Chondrocyte (in vitro differentiated cells): Measurements from ENCODE around the gene DLL4. TPM values are rescaled to one million over a fixed set of nuclear protein-coding genes. Genes with fewer than 3 reads are reported as not detected.
"Not testable (repeated sequence)": the region's sequence is repeated elsewhere in the genome, so short reads cannot be mapped to it uniquely, and the experiment has no call there.

Source experiments
- DNase-seq: peaks from one replicate; pipeline ENCODE4 v3.0.0; 2021; ENCODE audit warnings: mixed read lengths, low spot score
- H3K27ac Mint-ChIP-seq: one replicate; pipeline ENCODE4 v1.8.0; 2021; ENCODE audit warnings: mild to moderate bottlenecking, moderate library complexity, mixed read lengths; ENCODE audit not compliant: unreplicated experiment
- H3K27me3 Mint-ChIP-seq: 2 replicates; pipeline ENCODE4 v1.8.0; 2021; ENCODE audit warnings: low read depth, mixed read lengths
- H3K36me3 Mint-ChIP-seq: 2 replicates; pipeline ENCODE4 v1.8.0; 2021; ENCODE audit warnings: low read depth, mixed read lengths
- H3K4me1 Mint-ChIP-seq: 2 replicates; pipeline ENCODE4 v1.8.0; 2021; ENCODE audit warnings: low read depth, mild to moderate bottlenecking, mixed read lengths
- H3K4me3 Mint-ChIP-seq: one replicate; pipeline ENCODE4 v1.8.0; 2021; ENCODE audit warnings: mild to moderate bottlenecking, moderate library complexity, mixed read lengths; ENCODE audit not compliant: unreplicated experiment
- H3K9me3 Mint-ChIP-seq: 2 replicates; pipeline ENCODE4 v1.8.0; 2021; ENCODE audit warnings: low read depth, mixed read lengths
- total RNA-seq: library from RNA; stranded (reverse); gene quantifications from 3 replicates; pipeline ENCODE4 v1.2.1, GENCODE V29; 2021
- TF ChIP-seq, protein P1 (sequence below): fragments of 200-600 bp; sonication (generic); IDR thresholded peaks from 2 replicates; pipeline ENCODE4 v1.5.0; 2021; ENCODE audit warnings: antibody characterized with exemption, mild to moderate bottlenecking, moderate library complexity

DLL4 gene
- total RNA-seq, 1 donor from 2014 or later, result 0.45 TPM

DNA sequence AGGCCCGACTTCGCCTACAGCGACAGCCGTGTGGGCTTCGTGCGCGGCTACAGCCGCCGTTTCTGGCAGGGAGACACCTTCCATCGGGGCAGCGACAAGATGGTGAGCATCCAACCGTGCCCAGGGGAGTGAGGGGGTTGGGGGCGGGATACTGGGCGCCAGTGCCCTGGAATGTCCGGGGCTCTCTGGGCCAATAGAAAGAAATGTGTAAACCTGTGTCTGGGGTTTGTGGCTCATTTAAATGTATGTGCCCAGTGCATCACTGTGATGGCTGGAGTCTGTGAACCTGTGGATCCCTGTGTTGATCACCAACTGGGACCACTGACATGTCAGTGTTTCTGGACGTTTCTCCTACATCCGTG lies 24.6 kb downstream of the DLL4 start:
- Mint-ChIP-seq H3K4me3 (peak overlapping the region; percentile 93), H3K4me1 (peaks cover 59% of the 10 kb centered on the region), H3K27me3 (no peaks in the 10 kb centered on the region), H3K36me3 (peaks cover 14% of the 10 kb centered on the region), H3K27ac (peak overlapping the region; percentile 97), H3K9me3 (no peaks in the 10 kb centered on the region)
- DNase-seq, result no peak
- TF ChIP-seq, protein P1, sequence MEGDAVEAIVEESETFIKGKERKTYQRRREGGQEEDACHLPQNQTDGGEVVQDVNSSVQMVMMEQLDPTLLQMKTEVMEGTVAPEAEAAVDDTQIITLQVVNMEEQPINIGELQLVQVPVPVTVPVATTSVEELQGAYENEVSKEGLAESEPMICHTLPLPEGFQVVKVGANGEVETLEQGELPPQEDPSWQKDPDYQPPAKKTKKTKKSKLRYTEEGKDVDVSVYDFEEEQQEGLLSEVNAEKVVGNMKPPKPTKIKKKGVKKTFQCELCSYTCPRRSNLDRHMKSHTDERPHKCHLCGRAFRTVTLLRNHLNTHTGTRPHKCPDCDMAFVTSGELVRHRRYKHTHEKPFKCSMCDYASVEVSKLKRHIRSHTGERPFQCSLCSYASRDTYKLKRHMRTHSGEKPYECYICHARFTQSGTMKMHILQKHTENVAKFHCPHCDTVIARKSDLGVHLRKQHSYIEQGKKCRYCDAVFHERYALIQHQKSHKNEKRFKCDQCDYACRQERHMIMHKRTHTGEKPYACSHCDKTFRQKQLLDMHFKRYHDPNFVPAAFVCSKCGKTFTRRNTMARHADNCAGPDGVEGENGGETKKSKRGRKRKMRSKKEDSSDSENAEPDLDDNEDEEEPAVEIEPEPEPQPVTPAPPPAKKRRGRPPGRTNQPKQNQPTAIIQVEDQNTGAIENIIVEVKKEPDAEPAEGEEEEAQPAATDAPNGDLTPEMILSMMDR, result no peak

DNA sequence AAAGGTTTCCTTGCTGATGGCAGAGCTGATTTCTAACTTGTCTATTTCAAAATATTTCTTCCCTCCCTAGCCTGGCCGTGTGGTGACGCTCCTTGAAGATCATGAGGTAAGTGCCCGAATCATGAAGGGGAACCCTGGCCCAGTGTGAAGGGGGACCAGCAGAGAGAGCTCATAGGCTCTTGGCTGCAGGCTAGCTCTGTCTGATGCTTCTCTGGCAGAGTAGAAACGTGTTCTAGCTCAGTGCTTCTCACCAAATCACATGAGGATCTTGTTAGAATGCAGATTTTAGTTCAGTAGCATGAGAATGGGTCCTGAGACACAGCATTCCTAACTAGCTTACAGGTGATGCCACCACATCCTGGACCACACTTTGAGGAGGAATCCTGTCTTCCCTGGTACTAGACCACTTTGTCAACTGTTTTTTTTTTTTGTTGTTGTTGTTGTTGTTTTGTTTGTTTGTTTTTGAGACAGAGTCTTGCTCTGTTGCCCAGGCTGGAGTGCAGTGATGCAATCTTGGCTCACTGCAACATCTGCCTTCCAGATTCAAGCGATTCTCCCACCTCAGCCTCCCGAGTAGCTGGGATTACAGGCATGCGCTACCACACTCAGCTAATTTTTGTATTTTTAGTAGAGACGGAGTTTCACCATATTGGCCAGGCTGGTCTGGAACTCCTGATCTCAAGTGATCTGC lies 25.2 kb downstream of the DLL4 start:
- Mint-ChIP-seq H3K36me3 (peaks cover 14% of the 10 kb centered on the region), H3K4me1 (peaks cover 64% of the 10 kb centered on the region), H3K4me3 (peak overlapping the region; percentile 93), H3K27ac (peak overlapping the region; percentile 97)
- DNase-seq, H3K9me3 Mint-ChIP-seq, H3K27me3 Mint-ChIP-seq: not testable (repeated sequence)

DNA sequence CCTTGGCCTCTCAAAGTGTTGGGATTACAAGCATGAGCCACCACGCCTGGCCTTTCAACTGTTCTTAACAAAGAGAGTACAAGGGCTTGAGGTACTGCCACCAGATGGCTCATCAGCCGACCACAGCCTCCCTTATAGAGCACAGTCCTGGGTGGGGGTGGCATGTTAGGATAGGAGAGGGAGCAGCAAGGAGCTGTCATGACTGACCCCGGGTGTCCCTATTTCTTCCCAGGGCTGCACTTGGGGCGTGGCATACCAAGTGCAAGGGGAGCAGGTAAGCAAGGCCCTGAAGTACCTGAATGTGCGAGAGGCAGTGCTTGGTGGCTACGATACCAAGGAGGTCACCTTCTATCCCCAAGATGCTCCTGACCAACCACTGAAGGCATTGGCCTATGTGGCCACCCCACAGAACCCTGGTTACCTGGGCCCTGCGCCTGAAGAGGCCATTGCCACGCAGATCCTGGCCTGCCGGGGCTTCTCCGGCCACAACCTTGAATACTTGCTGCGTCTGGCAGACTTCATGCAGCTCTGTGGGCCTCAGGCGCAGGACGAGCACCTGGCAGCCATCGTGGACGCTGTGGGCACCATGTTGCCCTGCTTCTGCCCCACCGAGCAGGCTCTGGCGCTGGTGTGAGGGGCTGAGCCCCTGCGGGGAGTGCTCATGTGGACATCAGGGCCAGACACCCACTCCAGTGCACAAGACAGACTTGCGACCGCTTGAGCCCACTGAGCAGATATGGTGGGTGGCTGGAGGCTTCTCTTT lies 26.2 kb downstream of the DLL4 start:
- peaks cover 14% of the 10 kb centered on the region for H3K36me3 Mint-ChIP-seq
- TF ChIP-seq, protein P1, result no peak
- H3K27me3 Mint-ChIP-seq, result no peaks in the 10 kb centered on the region
- peak overlapping the region; percentile 78 for H3K27ac Mint-ChIP-seq
- H3K4me3 Mint-ChIP-seq, result peak overlapping the region; percentile 93
- no peaks in the 10 kb centered on the region for H3K9me3 Mint-ChIP-seq
- H3K4me1 Mint-ChIP-seq, result peaks cover 73% of the 10 kb centered on the region
- DNase-seq, result no peak

GRCh38 chr15:40955930-40956540 lies 26.9 kb downstream of the DLL4 start:
- Mint-ChIP-seq H3K36me3 (peaks cover 14% of the 10 kb centered on the region), H3K4me3 (peak overlapping the region; percentile 69), H3K4me1 (peaks cover 77% of the 10 kb centered on the region), H3K27ac (peak overlapping the region; percentile 78), H3K9me3 (no peaks in the 10 kb centered on the region), H3K27me3 (no peaks in the 10 kb centered on the region)
- DNase-seq, result no peak
- TF ChIP-seq, protein P1, result no peak

DNA sequence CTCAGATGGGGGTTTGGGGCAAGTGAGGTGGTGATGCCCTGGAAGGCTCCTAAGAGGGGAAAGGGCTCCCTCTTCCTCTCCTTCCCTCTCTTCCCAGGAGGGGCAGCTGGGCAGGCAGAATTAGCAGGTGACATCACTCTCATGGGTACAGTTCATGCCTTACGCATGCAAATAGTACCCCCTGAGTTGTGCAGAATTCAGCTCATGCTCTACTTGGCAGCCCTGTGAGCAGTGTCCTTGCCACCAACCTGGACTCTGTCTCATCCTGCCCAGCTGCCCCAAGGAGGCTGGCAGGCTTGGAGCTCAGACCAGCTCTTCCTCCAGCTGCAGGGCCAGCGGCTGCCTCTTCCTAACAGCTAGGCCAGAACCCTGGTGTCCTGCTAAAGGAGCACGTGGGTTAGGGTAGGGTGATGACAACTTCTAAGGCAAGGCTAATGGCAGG lies 27.4 kb downstream of the DLL4 start:
- Mint-ChIP-seq H3K9me3 (no peaks in the 10 kb centered on the region), H3K27me3 (no peaks in the 10 kb centered on the region), H3K27ac (peak overlapping the region; percentile 65), H3K4me1 (peaks cover 76% of the 10 kb centered on the region), H3K4me3 (peak overlapping the region; percentile 69), H3K36me3 (peaks cover 14% of the 10 kb centered on the region)
- TF ChIP-seq, protein P1, result no peak
- DNase-seq, result no peak
